Esophagus squamous epithelium (tissue), 4 donors: ENCODE results near the gene C1QTNF7.

Experiments used
- CTCF ChIP-seq, 6 experiments: fragments of 450-650 bp in 4 of 6; fragments of 200-600 bp in 2 of 6; sonication (generic) in 2 of 6; IDR thresholded peaks; one replicate each; pipeline ENCODE4 v1.5.1; 2016 to 2019; ENCODE audit warnings: antibody characterized with exemption in 6 of 6, mild to moderate bottlenecking in 4 of 6, moderate library complexity in 4 of 6
- POLR2A ChIP-seq, 4 donors: fragments of 450-650 bp; IDR thresholded peaks; one replicate each; pipeline ENCODE4 v1.6.1; 2017; ENCODE audit warnings: antibody characterized with exemption in 4 of 4, mild to moderate bottlenecking in 4 of 4, moderate library complexity in 3 of 4

GRCh38 chr4:15458616-15459015, 30.8 kb downstream of the C1QTNF7 start:
- TF ChIP-seq CTCF (IDR thresholded peaks at IDR 0.05) (no peak), POLR2A (IDR thresholded peaks at IDR 0.05) (no peak)
